OCI-LY1 (cell line): Measurements from ENCODE around the gene ESR1.

ENCODE experiments used
- H2AFZ ChIP-seq: fragments of 200-600 bp; sonication (generic), shearing (Covaris generic); 2 replicates; pipeline ENCODE4 v1.6.0; 2014; ENCODE audit warnings: antibody characterized with exemption, mild to moderate bottlenecking, low read length
- H3F3A ChIP-seq: fragments of 200-600 bp; sonication (generic), shearing (Covaris generic); 2 replicates; pipeline ENCODE4 v1.6.0; 2014; ENCODE audit warnings: mild to moderate bottlenecking, antibody characterized with exemption, low read length, moderate library complexity; ENCODE audit not compliant: insufficient read depth
- H3K27ac ChIP-seq: fragments of 200-600 bp; sonication (generic); 2 replicates; pipeline ENCODE4 v1.5.1; 2014; ENCODE audit warnings: low read length, mixed run types, mild to moderate bottlenecking, low read depth; ENCODE audit not compliant: poor library complexity, severe bottlenecking
- H3K27me3 ChIP-seq: fragments of 200-600 bp; sonication (generic); 2 replicates; pipeline ENCODE4 v1.6.0; 2014; ENCODE audit warnings: antibody characterized with exemption, mild to moderate bottlenecking, low read length, moderate library complexity; ENCODE audit not compliant: insufficient read depth
- H3K36me3 ChIP-seq: fragments of 200-600 bp; sonication (generic); 2 replicates; pipeline ENCODE4 v1.6.1; 2014; ENCODE audit warnings: mild to moderate bottlenecking, antibody characterized with exemption, low read length, moderate library complexity, mixed read lengths; ENCODE audit not compliant: insufficient read depth
- H3K4me1 ChIP-seq: fragments of 200-600 bp; sonication (generic); 2 replicates; pipeline ENCODE4 v1.5.1; 2014; ENCODE audit warnings: mild to moderate bottlenecking, low read length, moderate library complexity; ENCODE audit not compliant: insufficient read depth, severe bottlenecking
- H3K4me2 ChIP-seq: fragments of 200-600 bp; sonication (generic), shearing (Covaris generic); 2 replicates; pipeline ENCODE4 v1.6.1; 2014; ENCODE audit warnings: low read length
- H3K4me3 ChIP-seq: fragments of 200-600 bp; sonication (generic); 2 replicates; pipeline ENCODE4 v1.5.1; 2014; ENCODE audit warnings: low read length, low read depth, mild to moderate bottlenecking, mixed read lengths; ENCODE audit not compliant: poor library complexity, severe bottlenecking
- H3K79me2 ChIP-seq: fragments of 200-600 bp; shearing (Covaris generic); 2 replicates; pipeline ENCODE4 v1.6.1; 2016; ENCODE audit warnings: mixed run types, low read length, mixed read lengths; ENCODE audit not compliant: insufficient read depth
- H3K9ac ChIP-seq: fragments of 200-600 bp; sonication (generic), shearing (Covaris generic); 2 replicates; pipeline ENCODE4 v1.6.1; 2014; ENCODE audit warnings: mild to moderate bottlenecking, low read length, mixed read lengths
- H3K9me2 ChIP-seq: fragments of 200-600 bp; sonication (generic), shearing (Covaris generic); 2 replicates; pipeline ENCODE4 v1.6.1; 2014; ENCODE audit warnings: low read depth, mild to moderate bottlenecking, low read length, mixed read lengths
- H3K9me3 ChIP-seq: fragments of 200-600 bp; shearing (Covaris generic); 2 replicates; pipeline ENCODE4 v1.6.1; 2014; ENCODE audit warnings: low read length, mixed read lengths
- H4K20me1 ChIP-seq: fragments of 200-600 bp; sonication (generic), shearing (Covaris generic); 2 replicates; pipeline ENCODE4 v1.6.0; 2016; ENCODE audit warnings: mild to moderate bottlenecking, low read length; ENCODE audit not compliant: insufficient read depth
- CTCF ChIP-seq: fragments of 200-600 bp; sonication (generic), shearing (Covaris generic); IDR thresholded peaks from 2 replicates; pipeline ENCODE4 v1.5.1; 2017; ENCODE audit warnings: mild to moderate bottlenecking, antibody characterized with exemption, low read length, moderate library complexity, mixed read lengths
- EZH2 ChIP-seq: fragments of 200-600 bp; sonication (generic), shearing (Covaris generic); IDR thresholded peaks from 2 replicates; pipeline ENCODE4 v1.8.0; 2017; ENCODE audit warnings: borderline replicate concordance, mixed run types, mild to moderate bottlenecking, antibody characterized with exemption, low read length, moderate library complexity, mixed read lengths

ESR1 gene

GRCh38 chr6:152050451-152051195 is 243.1 kb downstream of the ESR1 start:
- Histone ChIP-seq H3K9ac (no peak overlapping the region), H3K27ac (no peak overlapping the region), H3K79me2 (no peaks in the 10 kb centered on the region), H4K20me1 (no peaks in the 10 kb centered on the region), H3F3A (no peaks in the 10 kb centered on the region), H3K9me3 (no peaks in the 10 kb centered on the region), H3K4me3 (no peak overlapping the region), H3K4me1 (no peaks in the 10 kb centered on the region), H3K4me2 (no peak overlapping the region), H3K9me2 (no peaks in the 10 kb centered on the region), H3K36me3 (no peaks in the 10 kb centered on the region), H3K27me3 (no peaks in the 10 kb centered on the region), H2AFZ (no peak overlapping the region)
- TF ChIP-seq EZH2 = no peak
- no peak for TF ChIP-seq CTCF

GRCh38 chr6:152052061-152052460 is 244.6 kb downstream of the ESR1 start:
- Histone ChIP-seq H3K27me3 (no peaks in the 10 kb centered on the region), H3F3A (no peaks in the 10 kb centered on the region), H3K4me2 (no peak overlapping the region), H3K9me3 (no peaks in the 10 kb centered on the region), H3K27ac (no peak overlapping the region), H3K36me3 (no peaks in the 10 kb centered on the region), H3K9me2 (no peaks in the 10 kb centered on the region), H2AFZ (no peak overlapping the region), H3K79me2 (no peaks in the 10 kb centered on the region), H3K4me1 (no peaks in the 10 kb centered on the region), H3K9ac (no peak overlapping the region), H3K4me3 (no peak overlapping the region), H4K20me1 (no peaks in the 10 kb centered on the region)
- TF ChIP-seq EZH2 (no peak), CTCF (no peak)

GRCh38 chr6:152053332-152053731 is 245.8 kb downstream of the ESR1 start:
- Histone ChIP-seq H3K4me3 (no peak overlapping the region), H3K27ac (no peak overlapping the region), H3K9ac (no peak overlapping the region), H3K36me3 (no peaks in the 10 kb centered on the region), H3K9me3 (no peaks in the 10 kb centered on the region), H2AFZ (no peak overlapping the region), H3K4me1 (no peaks in the 10 kb centered on the region), H4K20me1 (no peaks in the 10 kb centered on the region), H3K27me3 (no peaks in the 10 kb centered on the region), H3K9me2 (no peaks in the 10 kb centered on the region), H3K4me2 (no peak overlapping the region), H3K79me2 (no peaks in the 10 kb centered on the region), H3F3A (no peaks in the 10 kb centered on the region)
- TF ChIP-seq EZH2 (no peak), CTCF (no peak)
